HCEC 1CT (cell line): Measurements from ENCODE around the gene PKN3.

Experiments
- DNase-seq: peaks from one replicate; pipeline ENCODE4 v3.0.0-alpha.2; 2017

The PKN3 gene

GRCh38 chr9:128718475-128718874 lies 16.2 kb downstream of the PKN3 start:
- DNase-seq = no peak

- DNase-seq = no peak
These were observed 17.8 kb downstream of the PKN3 start for GRCh38 chr9:128719919-128720605.

- DNase-seq = no peak
These were observed 18.7 kb downstream of the PKN3 start for GRCh38 chr9:128720841-128721486.

GRCh38 chr9:128721487-128722010 lies 19.2 kb downstream of the PKN3 start:
- no peak for DNase-seq

- DNase-seq = no peak
These were observed 20.4 kb downstream of the PKN3 start for GRCh38 chr9:128722380-128723351.

GRCh38 chr9:128723352-128723865 lies 21.1 kb downstream of the PKN3 start:
- no peak for DNase-seq

- DNase-seq = peak; percentile 70
These were observed 21.8 kb downstream of the PKN3 start, which contains the start of gene ZDHHC12 for GRCh38 chr9:128723866-128724743. Gene ZDHHC12 (minus strand): TSS chr9:128724127. CDS start chr9:128724093, 34 bp downstream.

- peak; percentile 30 for DNase-seq
These were observed 22.5 kb downstream of the PKN3 start for GRCh38 chr9:128724744-128725211.

- DNase-seq = no peak
These were observed 25.4 kb downstream of the PKN3 start for GRCh38 chr9:128727640-128728248.

- DNase-seq = no peak
These were observed 26.0 kb downstream of the PKN3 start for GRCh38 chr9:128728298-128728697.

- DNase-seq = no peak
These were observed 27.0 kb downstream of the PKN3 start for GRCh38 chr9:128729302-128729701.

- no peak for DNase-seq
These were observed 27.6 kb downstream of the PKN3 start for GRCh38 chr9:128729766-128730517.

GRCh38 chr9:128731093-128731492 lies 28.8 kb downstream of the PKN3 start:
- DNase-seq = no peak

GRCh38 chr9:128731691-128732090 lies 29.4 kb downstream of the PKN3 start:
- no peak for DNase-seq

GRCh38 chr9:128732576-128732975 lies 30.3 kb downstream of the PKN3 start:
- DNase-seq = no peak

GRCh38 chr9:128733256-128733655 lies 31.0 kb downstream of the PKN3 start:
- peak; percentile 89 for DNase-seq

- no peak for DNase-seq
These were observed 33.1 kb downstream of the PKN3 start for GRCh38 chr9:128735373-128735772.

- DNase-seq = no peak
These were observed 40.1 kb downstream of the PKN3 start for GRCh38 chr9:128742401-128742800.

- no peak for DNase-seq
These were observed 41.1 kb downstream of the PKN3 start for GRCh38 chr9:128743421-128743820.

GRCh38 chr9:128747241-128747640 lies 44.9 kb downstream of the PKN3 start:
- DNase-seq = no peak
